Astrocyte of the cerebellum (primary cell): ENCODE measurements around the gene TUSC2.

ENCODE experiments used
- DNase-seq: peaks from one replicate; pipeline ENCODE4 v3.0.0-alpha.2; 2011; ENCODE audit warnings: low read depth
- H3K4me3 ChIP-seq: 2 replicates; pipeline ENCODE4 v1.5.1; 2011; ENCODE audit warnings: mild to moderate bottlenecking, low read depth, low read length, moderate library complexity
- in situ Hi-C: cut with HindIII; loops from 2 replicates; pipeline ENCODE4 v1.10.0; 2017; ENCODE audit warnings: low sequenced_read_pairs
- TF ChIP-seq, protein P1 (sequence below): IDR thresholded peaks from 2 replicates; pipeline ENCODE4 v1.5.1; 2012; ENCODE audit warnings: low read length, low read depth, moderate library complexity, mild to moderate bottlenecking; ENCODE audit errors: missing control alignments

TUSC2 gene

DNA sequence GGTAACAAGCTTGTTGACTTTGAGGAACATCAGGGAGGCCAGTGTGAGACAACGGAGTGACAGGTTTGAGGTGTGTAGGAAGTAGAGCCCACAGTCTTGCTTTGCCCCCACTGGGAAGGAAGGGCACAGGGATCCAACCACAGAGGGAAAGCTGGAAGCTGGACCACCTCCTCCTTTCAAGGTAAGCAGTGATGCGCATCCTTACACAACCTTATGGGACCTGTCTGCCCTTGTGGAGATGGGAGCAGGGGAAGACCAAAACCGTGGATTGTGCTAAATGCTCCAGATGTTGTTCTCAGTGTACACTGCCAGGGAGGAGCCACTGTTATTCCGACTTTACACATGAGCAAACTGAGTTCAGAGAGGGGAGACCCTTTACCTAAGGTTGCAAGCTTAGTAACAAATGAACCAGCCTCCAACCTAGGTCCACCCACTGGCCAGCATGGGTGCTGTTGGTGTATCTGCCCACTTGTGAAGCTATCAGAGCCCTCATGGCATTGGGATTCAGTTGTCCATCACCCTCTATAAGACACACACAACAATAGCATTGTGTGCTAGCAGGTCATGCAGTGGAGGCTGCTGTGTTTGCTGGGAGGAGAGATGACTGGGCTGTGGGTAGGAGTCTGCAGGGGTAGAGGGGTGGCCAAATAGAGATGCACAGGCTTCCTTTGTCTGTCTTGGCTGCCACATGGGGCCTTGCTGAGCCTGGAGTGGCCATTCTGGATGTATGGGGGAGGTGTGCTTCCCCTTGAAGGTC lies 49.7 kb downstream of the TUSC2 start:
- in situ Hi-C loops, result no loop called here
- DNase-seq, result no peak
- TF ChIP-seq, protein P1, sequence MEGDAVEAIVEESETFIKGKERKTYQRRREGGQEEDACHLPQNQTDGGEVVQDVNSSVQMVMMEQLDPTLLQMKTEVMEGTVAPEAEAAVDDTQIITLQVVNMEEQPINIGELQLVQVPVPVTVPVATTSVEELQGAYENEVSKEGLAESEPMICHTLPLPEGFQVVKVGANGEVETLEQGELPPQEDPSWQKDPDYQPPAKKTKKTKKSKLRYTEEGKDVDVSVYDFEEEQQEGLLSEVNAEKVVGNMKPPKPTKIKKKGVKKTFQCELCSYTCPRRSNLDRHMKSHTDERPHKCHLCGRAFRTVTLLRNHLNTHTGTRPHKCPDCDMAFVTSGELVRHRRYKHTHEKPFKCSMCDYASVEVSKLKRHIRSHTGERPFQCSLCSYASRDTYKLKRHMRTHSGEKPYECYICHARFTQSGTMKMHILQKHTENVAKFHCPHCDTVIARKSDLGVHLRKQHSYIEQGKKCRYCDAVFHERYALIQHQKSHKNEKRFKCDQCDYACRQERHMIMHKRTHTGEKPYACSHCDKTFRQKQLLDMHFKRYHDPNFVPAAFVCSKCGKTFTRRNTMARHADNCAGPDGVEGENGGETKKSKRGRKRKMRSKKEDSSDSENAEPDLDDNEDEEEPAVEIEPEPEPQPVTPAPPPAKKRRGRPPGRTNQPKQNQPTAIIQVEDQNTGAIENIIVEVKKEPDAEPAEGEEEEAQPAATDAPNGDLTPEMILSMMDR, result no peak
- no peak overlapping the region for H3K4me3 ChIP-seq

DNA sequence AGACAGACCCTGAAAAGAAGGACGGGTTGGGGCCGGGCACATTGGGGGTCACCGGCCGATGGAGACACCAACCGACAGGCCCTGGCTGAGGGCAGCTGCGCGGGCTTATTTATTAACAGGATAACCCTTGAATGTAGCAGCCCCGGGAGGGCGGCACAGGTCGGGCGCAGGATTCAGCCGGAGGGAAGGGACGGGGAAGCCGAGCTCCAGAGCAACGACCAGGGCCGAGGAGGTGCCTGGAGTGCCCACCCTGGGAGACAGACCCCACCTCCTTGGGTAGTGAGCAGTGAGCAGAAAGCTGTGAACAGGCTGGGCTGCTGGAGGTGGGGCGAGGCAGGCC lies 51.3 kb downstream of the TUSC2 start:
- in situ Hi-C loops, result no loop called here
- TF ChIP-seq, protein P1, result no peak
- no peak for DNase-seq
- no peak overlapping the region for H3K4me3 ChIP-seq

DNA sequence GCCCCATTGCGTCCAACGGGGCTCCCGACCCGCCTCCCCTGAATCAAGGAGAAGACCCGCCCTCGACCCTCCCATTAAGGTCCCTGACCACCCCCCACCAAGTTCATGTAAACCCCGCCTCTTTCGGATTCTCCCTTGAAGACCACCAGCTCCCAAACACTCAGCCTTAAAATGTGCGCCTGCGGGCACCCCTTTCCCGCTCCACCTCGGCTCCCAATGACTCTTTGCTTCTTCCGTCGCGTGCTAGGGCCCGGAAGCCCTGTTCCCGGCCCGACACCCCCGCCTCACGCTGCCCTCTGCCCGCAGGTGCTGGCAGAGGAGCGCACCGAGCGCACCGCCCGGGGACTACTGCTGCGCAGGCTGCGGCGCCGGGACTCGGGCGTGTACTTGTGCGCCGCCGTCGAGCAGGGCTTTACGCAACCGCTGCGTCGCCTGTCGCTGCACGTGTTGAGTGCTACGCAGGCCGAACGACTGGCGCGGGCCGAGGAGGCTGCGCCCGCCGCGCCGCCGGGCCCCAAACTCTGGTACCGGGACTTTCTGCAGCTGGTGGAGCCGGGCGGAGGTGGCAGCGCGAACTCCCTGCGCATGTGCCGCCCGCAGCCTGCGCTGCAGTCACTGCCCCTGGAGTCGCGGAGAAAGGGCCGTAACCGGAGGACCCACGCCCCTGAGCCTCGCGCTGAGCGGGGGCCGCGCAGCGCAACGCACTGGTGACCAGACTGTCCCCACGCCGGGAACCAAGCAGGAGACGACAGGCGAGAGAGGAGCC lies 51.8 kb downstream of the TUSC2 start:
- TF ChIP-seq, protein P1, result no peak
- no peak overlapping the region for H3K4me3 ChIP-seq
- DNase-seq, result no peak
- in situ Hi-C loops, result no loop called here

DNA sequence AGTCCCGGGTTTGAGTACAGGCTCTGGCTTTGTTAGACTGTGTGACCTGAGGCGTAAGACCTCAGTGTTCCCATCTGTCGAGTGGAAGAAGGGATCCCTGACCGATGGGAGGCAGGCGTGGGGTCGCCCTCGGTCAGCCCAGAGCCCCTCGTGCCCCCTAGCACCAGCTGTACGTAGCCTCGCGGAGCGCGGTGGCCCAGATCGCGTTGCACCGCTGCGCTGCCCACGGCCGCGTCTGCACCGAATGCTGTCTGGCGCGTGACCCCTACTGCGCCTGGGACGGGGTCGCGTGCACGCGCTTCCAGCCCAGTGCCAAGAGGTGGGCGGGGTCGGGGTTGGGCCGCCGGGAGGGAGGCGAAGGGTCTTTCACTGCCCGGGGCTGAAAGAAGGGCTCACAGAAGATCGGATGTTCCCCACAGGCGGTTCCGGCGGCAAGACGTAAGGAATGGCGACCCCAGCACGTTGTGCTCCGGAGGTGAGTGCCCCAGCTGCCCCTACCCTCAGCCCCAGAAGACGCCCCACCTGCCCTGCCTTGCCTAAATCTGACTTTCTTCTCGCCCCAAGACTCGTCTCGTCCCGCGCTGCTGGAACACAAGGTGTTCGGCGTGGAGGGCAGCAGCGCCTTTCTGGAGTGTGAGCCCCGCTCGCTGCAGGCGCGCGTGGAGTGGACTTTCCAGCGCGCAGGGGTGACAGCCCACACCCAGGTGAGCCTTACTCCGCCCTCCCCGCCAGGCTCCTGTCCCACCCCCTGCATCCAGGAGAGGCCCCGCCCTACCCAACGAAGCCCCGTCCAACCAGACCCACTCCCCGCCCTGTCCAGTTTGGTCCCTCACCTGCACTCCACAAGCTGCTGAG lies 52.7 kb downstream of the TUSC2 start:
- in situ Hi-C loops, result no loop called here
- DNase-seq, result no peak
- no peak overlapping the region for H3K4me3 ChIP-seq
- TF ChIP-seq, protein P1, result no peak
